SK-N-SH (cell line): ENCODE data around the gene SLC26A1. TPM values are rescaled to one million over a fixed set of nuclear protein-coding genes. Genes with fewer than 3 reads are reported as not detected.

Source experiments
- CTCF ChIA-PET: fragments of 300-600, 350-600 bp; formaldehyde crosslinking; extraction: SDS; loops from one replicate; lab custom pipeline; 2021; lab: Yijun Ruan, JAX
- POLR2A ChIA-PET: fragments of 350-600 bp; sonication (Branson Sonifier 250); formaldehyde crosslinking; extraction: SDS; loops from one replicate; lab custom pipeline; 2020; ENCODE audit warnings: antibody characterized with exemption, inconsistent platforms; lab: Yijun Ruan, JAX
- DNase-seq: peaks from one replicate; pipeline ENCODE4 v3.0.0; 2012
- H2AFZ ChIP-seq: fragments of 200-600 bp; sonication (generic); 2 replicates; pipeline ENCODE4 v1.8.1; 2016; ENCODE audit warnings: antibody characterized with exemption, mild to moderate bottlenecking, low read depth
- H3F3A ChIP-seq: fragments of 200-600 bp; sonication (generic); replicated peaks from 2 replicates; pipeline ENCODE3; 2016; ENCODE audit warnings: antibody characterized with exemption, mild to moderate bottlenecking; ENCODE audit not compliant: insufficient read depth
- H3K27ac ChIP-seq, 2 experiments: fragments of 200-500 bp in 1 of 2; fragments of 200-600 bp in 1 of 2; sonication (Bioruptor generic) in 1 of 2; sonication (generic), shearing (Covaris generic) in 1 of 2; 2 replicates each; pipeline versions ENCODE4 v1.5.1 to v1.6.1; 2014 to 2016; ENCODE audit warnings: low read depth in 2 of 2, inconsistent platforms in 1 of 2, low read length in 1 of 2, mild to moderate bottlenecking in 1 of 2, mixed read lengths in 1 of 2
- H3K27me3 ChIP-seq: fragments of 200-600 bp; sonication (generic), shearing (Covaris generic); 2 replicates; pipeline ENCODE4 v1.6.1; 2016; ENCODE audit warnings: mixed run types; ENCODE audit not compliant: insufficient read depth
- H3K36me3 ChIP-seq, 2 experiments: fragments of 200-500 bp in 1 of 2; fragments of 200-600 bp in 1 of 2; sonication (Bioruptor generic) in 1 of 2; sonication (generic) in 1 of 2; replicated peaks in 1 of 2; 2 replicates each; pipeline versions ENCODE3 to v1.5.1; 2014 to 2016; ENCODE audit warnings: low read length in 1 of 2, mild to moderate bottlenecking in 1 of 2; ENCODE audit not compliant: insufficient read depth in 2 of 2, control insufficient read depth in 1 of 2
- H3K4me1 ChIP-seq, 2 experiments: fragments of 200-500 bp in 1 of 2; fragments of 200-600 bp in 1 of 2; sonication (Bioruptor generic) in 1 of 2; sonication (generic), shearing (Covaris generic) in 1 of 2; 2 replicates each; pipeline versions ENCODE4 v1.5.1 to v1.6.1; 2014 to 2016; ENCODE audit warnings: low read depth in 1 of 2, low read length in 1 of 2, mixed run types in 1 of 2; ENCODE audit not compliant: insufficient read depth in 2 of 2, control insufficient read depth in 1 of 2
- H3K4me2 ChIP-seq: fragments of 200-600 bp; sonication (generic), shearing (Covaris generic); 2 replicates; pipeline ENCODE4 v1.6.1; 2017; ENCODE audit warnings: mixed run types
- H3K4me3 ChIP-seq, 2 experiments: fragments of 200-500 bp in 1 of 2; fragments of 200-600 bp in 1 of 2; sonication (Bioruptor generic) in 1 of 2; sonication (generic), shearing (Covaris generic) in 1 of 2; 2 replicates each; pipeline versions ENCODE4 v1.5.1 to v1.8.1; 2014 to 2016; ENCODE audit warnings: low read depth in 2 of 2, inconsistent platforms in 1 of 2, low read length in 1 of 2, mild to moderate bottlenecking in 1 of 2, mixed read lengths in 1 of 2, moderate library complexity in 1 of 2
- H3K79me2 ChIP-seq: fragments of 200-600 bp; sonication (generic); 2 replicates; pipeline ENCODE4 v1.8.1; 2017; ENCODE audit warnings: mild to moderate bottlenecking; ENCODE audit not compliant: insufficient read depth
- H3K9ac ChIP-seq: fragments of 200-600 bp; sonication (generic); 2 replicates; pipeline ENCODE4 v1.6.1; 2017; ENCODE audit warnings: mixed run types
- H3K9me2 ChIP-seq: fragments of 200-600 bp; sonication (generic); 2 replicates; pipeline ENCODE4 v1.6.1; 2017; ENCODE audit warnings: mixed run types
- H3K9me3 ChIP-seq: fragments of 200-600 bp; sonication (generic); 2 replicates; pipeline ENCODE4 v1.6.1; 2017; ENCODE audit warnings: mixed run types, mild to moderate bottlenecking, moderate library complexity
- H4K20me1 ChIP-seq: fragments of 200-600 bp; sonication (generic); 2 replicates; pipeline ENCODE4 v1.6.1; 2017; ENCODE audit warnings: mild to moderate bottlenecking, mixed run types; ENCODE audit not compliant: insufficient read depth
- CHD2 ChIP-seq: fragments of 150-350 bp; IDR thresholded peaks from 2 replicates; pipeline ENCODE4 v1.6.1; 2018; ENCODE audit warnings: low read length; ENCODE audit not compliant: partially characterized antibody
- EZH2phosphoT487 ChIP-seq: fragments of 200-600 bp; sonication (generic); IDR thresholded peaks from 2 replicates; pipeline ENCODE4 v1.6.1; 2017; ENCODE audit warnings: low read depth, mixed run types, mild to moderate bottlenecking, antibody characterized with exemption, moderate library complexity, borderline replicate concordance
- FOXM1 ChIP-seq: IDR thresholded peaks from 2 replicates; pipeline ENCODE4 v1.4.0; 2012; ENCODE audit warnings: low read depth, mild to moderate bottlenecking
- GATA2 ChIP-seq: sonication (generic); formaldehyde crosslinking; IDR thresholded peaks from 2 replicates; pipeline ENCODE4 v1.5.0; 2020; ENCODE audit warnings: mild to moderate bottlenecking, missing genetic modification reagents
- MEF2A ChIP-seq: IDR thresholded peaks from 2 replicates; pipeline ENCODE4 v1.4.0; 2012; ENCODE audit warnings: low read depth, borderline replicate concordance
- NFIC ChIP-seq: IDR thresholded peaks from 2 replicates; pipeline ENCODE4 v1.4.0; 2012; ENCODE audit warnings: borderline replicate concordance
- RAD21 ChIP-seq: IDR thresholded peaks from 2 replicates; pipeline ENCODE4 v1.6.1; 2012; ENCODE audit warnings: mild to moderate bottlenecking, low read length
- RCOR1 ChIP-seq: fragments of 150-350 bp; IDR thresholded peaks from 2 replicates; pipeline ENCODE4 v1.6.1; 2017; ENCODE audit warnings: antibody characterized with exemption, low read length
- TCF12 ChIP-seq: IDR thresholded peaks from 2 replicates; pipeline ENCODE4 v1.4.0; 2012
- TEAD4 ChIP-seq: IDR thresholded peaks from 2 replicates; pipeline ENCODE4 v1.4.0; 2012; ENCODE audit warnings: mild to moderate bottlenecking, borderline replicate concordance; ENCODE audit not compliant: insufficient read depth
- YY1 ChIP-seq: IDR thresholded peaks from 2 replicates; pipeline ENCODE4 v1.4.0; 2012; ENCODE audit warnings: low read depth, mild to moderate bottlenecking
- WGBS: methylation state at CpG from one replicate; pipeline ENCODE4 v1.1.6; 2017; ENCODE audit warnings: low lambda C conversion rate; 5-methylcytosine and 5-hydroxymethylcytosine counted together
- polyA plus RNA-seq, 3 experiments: library from polyadenylated mRNA; depleted of rRNA; stranded (reverse); fragments of >200 nt; gene quantifications; 2 replicates each; pipeline ENCODE4 v1.2.3, GENCODE V29; 2012
- TF ChIP-seq, protein P1 (sequence below): fragments of 200-600 bp; sonication (generic); IDR thresholded peaks from 2 replicates; pipeline ENCODE4 v1.6.1; 2017; ENCODE audit warnings: antibody characterized with exemption, mild to moderate bottlenecking, moderate library complexity
- TF ChIP-seq, protein P2 (sequence below): IDR thresholded peaks from 2 replicates; pipeline ENCODE4 v1.4.0; 2012; ENCODE audit warnings: low read depth, borderline replicate concordance

Gene SLC26A1
- polyA plus RNA-seq, 1 of the 3 experiments (the other 2 are of a cell fraction) = 0.05 TPM

DNA sequence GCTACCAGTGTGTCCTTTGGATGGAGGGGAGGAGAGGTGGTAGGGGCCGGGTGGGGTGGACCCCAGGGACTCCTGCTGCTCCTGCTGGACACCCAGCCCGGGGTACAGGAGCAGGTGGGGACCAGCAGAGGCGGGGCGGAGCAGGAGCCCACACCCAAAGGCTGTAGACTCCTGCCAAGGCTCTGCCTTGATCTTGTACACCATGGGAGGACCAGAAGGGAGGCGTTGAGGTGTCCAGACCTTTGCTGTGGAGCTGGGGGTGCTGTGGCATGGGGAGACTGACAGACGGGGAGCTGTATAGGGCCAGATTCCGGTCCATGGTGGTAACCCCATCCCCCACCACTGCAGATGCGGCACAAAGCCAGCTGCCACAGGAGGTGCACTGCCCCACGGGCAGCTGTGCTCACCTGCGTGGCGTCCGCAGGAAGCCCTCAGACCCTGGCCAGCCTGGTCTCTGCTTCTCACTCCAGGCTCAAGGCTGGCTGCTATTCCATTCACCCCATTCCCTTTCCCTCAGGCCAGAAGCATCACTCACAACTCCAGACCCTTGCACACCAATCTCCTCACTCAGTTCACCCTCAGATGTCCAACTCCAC lies 5.0 kb upstream of the SLC26A1 start:
- no peak overlapping the region for H3K4me3 ChIP-seq

DNA sequence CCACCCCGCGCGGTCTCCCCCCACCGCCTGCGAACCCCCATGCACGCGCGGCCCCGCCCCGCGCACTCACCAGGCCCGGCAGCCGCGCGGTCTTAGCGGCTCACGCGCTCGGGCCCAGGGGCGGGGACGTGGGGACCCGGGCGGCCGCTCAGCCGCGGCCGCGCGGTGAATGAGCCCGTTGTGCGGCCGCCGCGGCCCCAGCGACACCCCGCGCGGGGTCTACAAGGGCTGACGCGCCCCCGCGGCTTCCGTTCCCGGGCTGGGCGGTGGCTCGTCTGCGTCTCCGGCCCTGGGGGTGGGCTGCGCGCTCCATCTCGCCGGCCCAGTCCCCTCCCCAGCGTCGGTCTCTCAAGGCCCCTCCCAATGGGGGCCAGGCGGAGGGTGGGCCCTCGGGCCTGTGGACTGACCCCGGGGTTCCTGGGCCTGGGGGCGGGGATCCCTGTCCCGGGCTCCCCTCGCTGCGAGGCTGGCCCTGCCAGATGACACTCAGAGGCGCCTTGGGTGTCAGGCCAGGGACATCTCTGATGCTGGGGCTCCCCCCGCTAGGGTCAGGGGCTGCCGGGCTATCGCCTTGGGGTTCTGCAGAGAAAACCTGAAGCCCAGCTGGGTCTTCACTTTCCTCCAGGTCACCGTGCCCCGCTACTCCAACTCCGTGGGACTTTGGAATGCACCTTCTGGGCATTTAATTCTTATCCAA lies 4.3 kb upstream of the SLC26A1 start:
- peak; percentile 85 for DNase-seq
- POLR2A ChIA-PET = no interaction called here
- Histone ChIP-seq H3K36me3 (peaks cover 0 to 1% of the 10 kb centered on the region in 2 experiments), H3K9me2 (no peaks in the 10 kb centered on the region), H3F3A (no peaks in the 10 kb centered on the region), H3K27ac (no peak overlapping the region), H2AFZ (no peak overlapping the region), H3K4me2 (peak overlapping the region; percentile 69; the same call in 1 of the 2 replicates), H3K4me1 (no peaks in the 10 kb centered on the region; a peak in 1 of 4 replicates), H3K9me3 (no peaks in the 10 kb centered on the region), H3K9ac (no peak overlapping the region), H3K79me2 (no peaks in the 10 kb centered on the region), H4K20me1 (peaks cover 14% of the 10 kb centered on the region; the same call in 1 of the 2 replicates), H3K27me3 (peaks cover 15% of the 10 kb centered on the region), H3K4me3 (peak overlapping the region; percentile 29 to 33; a peak in 3 of 4 replicates)
- CTCF ChIA-PET = interaction anchor here (0.9 to 1.6 kb wide), 2 partner anchors 10 to 255 kb away, joined by 3 to 11 read pairs; partner anchors contain the start of gene IDUA
- TF ChIP-seq YY1 = no peak
- TF ChIP-seq EZH2phosphoT487 = 0 out of 2 replicates have a peak, but pooled peaks have one; percentile 62
- no peak for TF ChIP-seq TCF12
- TF ChIP-seq, protein P1, sequence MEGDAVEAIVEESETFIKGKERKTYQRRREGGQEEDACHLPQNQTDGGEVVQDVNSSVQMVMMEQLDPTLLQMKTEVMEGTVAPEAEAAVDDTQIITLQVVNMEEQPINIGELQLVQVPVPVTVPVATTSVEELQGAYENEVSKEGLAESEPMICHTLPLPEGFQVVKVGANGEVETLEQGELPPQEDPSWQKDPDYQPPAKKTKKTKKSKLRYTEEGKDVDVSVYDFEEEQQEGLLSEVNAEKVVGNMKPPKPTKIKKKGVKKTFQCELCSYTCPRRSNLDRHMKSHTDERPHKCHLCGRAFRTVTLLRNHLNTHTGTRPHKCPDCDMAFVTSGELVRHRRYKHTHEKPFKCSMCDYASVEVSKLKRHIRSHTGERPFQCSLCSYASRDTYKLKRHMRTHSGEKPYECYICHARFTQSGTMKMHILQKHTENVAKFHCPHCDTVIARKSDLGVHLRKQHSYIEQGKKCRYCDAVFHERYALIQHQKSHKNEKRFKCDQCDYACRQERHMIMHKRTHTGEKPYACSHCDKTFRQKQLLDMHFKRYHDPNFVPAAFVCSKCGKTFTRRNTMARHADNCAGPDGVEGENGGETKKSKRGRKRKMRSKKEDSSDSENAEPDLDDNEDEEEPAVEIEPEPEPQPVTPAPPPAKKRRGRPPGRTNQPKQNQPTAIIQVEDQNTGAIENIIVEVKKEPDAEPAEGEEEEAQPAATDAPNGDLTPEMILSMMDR = no peak
- no peak for TF ChIP-seq TEAD4
- WGBS = 10% methylated on average over 3 of the region's 68 CpGs

More for the DNA sequence above, 5.0 kb upstream of the SLC26A1 start:
- Histone ChIP-seq H3K27me3 (peaks cover 19% of the 10 kb centered on the region), H4K20me1 (peaks cover 14% of the 10 kb centered on the region; the same call in 1 of the 2 replicates), H3K9me3 (no peaks in the 10 kb centered on the region), H3K9ac (no peak overlapping the region), H3K79me2 (no peaks in the 10 kb centered on the region), H3K4me2 (0 out of 2 replicates have a peak overlapping the region, but pooled peaks have one; percentile 69), H3K9me2 (no peaks in the 10 kb centered on the region), H3K4me1 (no peaks in the 10 kb centered on the region; a peak in 1 of 4 replicates), H2AFZ (no peak overlapping the region), H3F3A (no peaks in the 10 kb centered on the region), H3K36me3 (no peaks in the 10 kb centered on the region), H3K27ac (no peak overlapping the region)
- WGBS = 50% methylated on average over 5 of the region's 12 CpGs
- POLR2A ChIA-PET = interaction anchor here (1.2 kb wide), 1 partner anchor 11 kb away, joined by 4 read pairs; no protein-coding TSS in a partner anchor
- CTCF ChIA-PET = interaction anchor here (0.9 to 1.6 kb wide), 4 partner anchors 11 to 395 kb away, joined by 3 to 11 read pairs (median 3); partner anchors contain the start of gene IDUA
- TF ChIP-seq GATA2 = no peak
- TF ChIP-seq, protein P2, sequence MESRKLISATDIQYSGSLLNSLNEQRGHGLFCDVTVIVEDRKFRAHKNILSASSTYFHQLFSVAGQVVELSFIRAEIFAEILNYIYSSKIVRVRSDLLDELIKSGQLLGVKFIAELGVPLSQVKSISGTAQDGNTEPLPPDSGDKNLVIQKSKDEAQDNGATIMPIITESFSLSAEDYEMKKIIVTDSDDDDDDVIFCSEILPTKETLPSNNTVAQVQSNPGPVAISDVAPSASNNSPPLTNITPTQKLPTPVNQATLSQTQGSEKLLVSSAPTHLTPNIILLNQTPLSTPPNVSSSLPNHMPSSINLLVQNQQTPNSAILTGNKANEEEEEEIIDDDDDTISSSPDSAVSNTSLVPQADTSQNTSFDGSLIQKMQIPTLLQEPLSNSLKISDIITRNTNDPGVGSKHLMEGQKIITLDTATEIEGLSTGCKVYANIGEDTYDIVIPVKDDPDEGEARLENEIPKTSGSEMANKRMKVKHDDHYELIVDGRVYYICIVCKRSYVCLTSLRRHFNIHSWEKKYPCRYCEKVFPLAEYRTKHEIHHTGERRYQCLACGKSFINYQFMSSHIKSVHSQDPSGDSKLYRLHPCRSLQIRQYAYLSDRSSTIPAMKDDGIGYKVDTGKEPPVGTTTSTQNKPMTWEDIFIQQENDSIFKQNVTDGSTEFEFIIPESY = no peak
- TF ChIP-seq, protein P1 = no peak
- TF ChIP-seq RCOR1 = no peak
- TF ChIP-seq RAD21 = no peak
- no peak for TF ChIP-seq CHD2
- TF ChIP-seq NFIC = no peak
- TF ChIP-seq FOXM1 = no peak
- TF ChIP-seq MEF2A = no peak
- peak; percentile 45 for DNase-seq
